H9 (cell line): ENCODE results near the gene THSD7A. TPM values are rescaled to one million over a fixed set of nuclear protein-coding genes. Genes with fewer than 3 reads are reported as not detected.

Experiments used
- DNase-seq: peaks from one replicate; pipeline ENCODE4 v3.0.0-alpha.2; 2017
- H2AFZ ChIP-seq: one replicate; pipeline ENCODE4 v1.6.1; 2013; ENCODE audit warnings: mild to moderate bottlenecking, low read length, control low read depth, moderate library complexity
- H2AK5ac ChIP-seq: 2 replicates; pipeline ENCODE4 v1.6.1; 2013; ENCODE audit warnings: low read length, control low read depth, mixed read lengths; ENCODE audit not compliant: insufficient read length
- H2BK120ac ChIP-seq: one replicate; pipeline ENCODE4 v1.6.1; 2013; ENCODE audit warnings: low read depth, mild to moderate bottlenecking, low read length, control low read depth, inconsistent platforms; ENCODE audit not compliant: poor library complexity, severe bottlenecking
- H2BK12ac ChIP-seq: 2 replicates; pipeline ENCODE4 v1.6.1; 2013; ENCODE audit warnings: low read length, control low read depth, mixed read lengths, low read depth; ENCODE audit not compliant: insufficient read length
- H2BK15ac ChIP-seq: 2 replicates; pipeline ENCODE4 v1.6.1; 2013; ENCODE audit warnings: low read depth, low read length, control low read depth
- H2BK20ac ChIP-seq: one replicate; pipeline ENCODE4 v1.6.1; 2013; ENCODE audit warnings: low read depth, mild to moderate bottlenecking, low read length, control low read depth, inconsistent platforms; ENCODE audit not compliant: poor library complexity, severe bottlenecking
- H2BK5ac ChIP-seq: 2 replicates; pipeline ENCODE4 v1.6.1; 2013; ENCODE audit warnings: low read length, control low read depth, mixed read lengths; ENCODE audit not compliant: insufficient read length
- H3K14ac ChIP-seq: 2 replicates; pipeline ENCODE4 v1.6.1; 2013; ENCODE audit warnings: low read length, control low read depth; ENCODE audit not compliant: insufficient read depth
- H3K18ac ChIP-seq: 2 replicates; pipeline ENCODE4 v1.6.1; 2013; ENCODE audit warnings: low read depth, mild to moderate bottlenecking, mixed read lengths, low read length, control low read depth; ENCODE audit not compliant: insufficient read length
- H3K23ac ChIP-seq: 2 replicates; pipeline ENCODE4 v1.6.1; 2013; ENCODE audit warnings: low read length, control low read depth, mixed read lengths, low read depth; ENCODE audit not compliant: insufficient read length
- H3K23me2 ChIP-seq: 2 replicates; pipeline ENCODE4 v1.6.1; 2013; ENCODE audit warnings: low read depth, mild to moderate bottlenecking, mixed read lengths, low read length, control low read depth; ENCODE audit not compliant: insufficient read length, poor library complexity, severe bottlenecking
- H3K27ac ChIP-seq: 2 replicates; pipeline ENCODE4 v1.5.1; 2013; ENCODE audit warnings: low read length, control low read depth, mixed read lengths, low read depth; ENCODE audit not compliant: insufficient read length
- H3K27me3 ChIP-seq: 2 replicates; pipeline ENCODE4 v1.6.1; 2013; ENCODE audit warnings: low read length, control low read depth, inconsistent platforms; ENCODE audit not compliant: insufficient read depth
- H3K4ac ChIP-seq: 2 replicates; pipeline ENCODE4 v1.6.1; 2013; ENCODE audit warnings: low read depth, mild to moderate bottlenecking, control low read depth, inconsistent platforms, low read length, moderate library complexity
- H3K4me1 ChIP-seq: 2 replicates; pipeline ENCODE4 v1.6.1; 2013; ENCODE audit warnings: low read length, control low read depth, inconsistent platforms; ENCODE audit not compliant: insufficient read depth
- H3K4me2 ChIP-seq: 2 replicates; pipeline ENCODE4 v1.6.1; 2013; ENCODE audit warnings: low read length, control low read depth, mixed read lengths; ENCODE audit not compliant: insufficient read length, insufficient read depth
- H3K56ac ChIP-seq: 2 replicates; pipeline ENCODE4 v1.6.1; 2013; ENCODE audit warnings: low read depth, mild to moderate bottlenecking, mixed read lengths, low read length, control low read depth; ENCODE audit not compliant: insufficient read length
- H3K79me1 ChIP-seq: 2 replicates; pipeline ENCODE4 v1.6.1; 2013; ENCODE audit warnings: low read depth, mild to moderate bottlenecking, moderate library complexity, low read length, control low read depth, inconsistent platforms; ENCODE audit not compliant: insufficient read depth, poor library complexity, severe bottlenecking
- H3K79me2 ChIP-seq: 2 replicates; pipeline ENCODE4 v1.6.1; 2013; ENCODE audit warnings: low read length, control low read depth, inconsistent platforms; ENCODE audit not compliant: insufficient read depth
- H3K9ac ChIP-seq: 2 replicates; pipeline ENCODE4 v1.6.1; 2013; ENCODE audit warnings: low read length, control low read depth, mixed read lengths; ENCODE audit not compliant: insufficient read length; ENCODE audit errors: extremely low read depth
- H3K9me3 ChIP-seq: one replicate; pipeline ENCODE4 v1.6.1; 2013; ENCODE audit warnings: low read depth, low read length, inconsistent platforms; ENCODE audit not compliant: control insufficient read depth
- H3T11ph ChIP-seq: one replicate; pipeline ENCODE4 v1.6.1; 2013; ENCODE audit warnings: mild to moderate bottlenecking, low read length, control low read depth, inconsistent platforms
- H4K20me1 ChIP-seq: one replicate; pipeline ENCODE4 v1.6.1; 2013; ENCODE audit not compliant: control insufficient read depth, insufficient read length, insufficient read depth
- H4K5ac ChIP-seq: 2 replicates; pipeline ENCODE4 v1.6.1; 2013; ENCODE audit warnings: low read depth, mild to moderate bottlenecking, mixed read lengths, low read length, control low read depth; ENCODE audit not compliant: insufficient read length
- H4K8ac ChIP-seq: replicated peaks from 2 replicates; pipeline ENCODE4 v1.6.1; 2013; ENCODE audit warnings: low read length, control low read depth, mixed read lengths, low read depth; ENCODE audit not compliant: insufficient read length
- H4K91ac ChIP-seq: 2 replicates; pipeline ENCODE4 v1.6.1; 2013; ENCODE audit warnings: low read depth, mild to moderate bottlenecking, moderate library complexity, mixed read lengths, low read length, control low read depth; ENCODE audit not compliant: insufficient read length
- H3K27ac Mint-ChIP-seq, 3 experiments: 2 replicates in 2 of 3; 3 replicates in 1 of 3; pipeline ENCODE4 v1.8.0; 2020 to 2021; ENCODE audit warnings: mixed read lengths in 3 of 3, mild to moderate bottlenecking in 1 of 3, moderate library complexity in 1 of 3
- H3K27me3 Mint-ChIP-seq: 2 replicates; pipeline ENCODE4 v1.8.0; 2021; ENCODE audit warnings: low read depth, mild to moderate bottlenecking, moderate library complexity, mixed read lengths
- H3K36me3 Mint-ChIP-seq, 3 experiments: 2 replicates in 2 of 3; 3 replicates in 1 of 3; pipeline ENCODE4 v1.8.0; 2020 to 2021; ENCODE audit warnings: low read depth in 3 of 3, mixed read lengths in 3 of 3; ENCODE audit not compliant: insufficient read depth in 1 of 3
- H3K4me1 Mint-ChIP-seq, 2 experiments: 2 replicates each; pipeline ENCODE4 v1.8.0; 2020; ENCODE audit warnings: mixed read lengths in 2 of 2
- H3K4me3 Mint-ChIP-seq, 2 experiments: 2 replicates in 1 of 2; 3 replicates in 1 of 2; pipeline ENCODE4 v1.8.0; 2020 to 2021; ENCODE audit warnings: mild to moderate bottlenecking in 2 of 2, mixed read lengths in 2 of 2, moderate library complexity in 1 of 2
- H3K9me3 Mint-ChIP-seq, 2 experiments: 2 replicates in 1 of 2; 3 replicates in 1 of 2; pipeline ENCODE4 v1.8.0; 2020; ENCODE audit warnings: mild to moderate bottlenecking in 2 of 2, mixed read lengths in 2 of 2, moderate library complexity in 1 of 2
- WGBS: extraction: QIAGEN DNeasy Blood & Tissue Kit; methylation state at CpG from one replicate; pipeline ENCODE4 v1.1.7; 2013; ENCODE audit warnings: missing lambda C conversion rate, low lambda C conversion rate, mixed read lengths; ENCODE audit not compliant: insufficient read length; ENCODE audit errors: extremely low coverage; 5-methylcytosine and 5-hydroxymethylcytosine counted together
- total RNA-seq: library from RNA; stranded (reverse); gene quantifications from 2 replicates; pipeline ENCODE4 v1.2.1, GENCODE V29; 2021
- TF ChIP-seq, protein P1 (sequence below): fragments of 200-600 bp; sonication (generic); conservative IDR thresholded peaks from 3 replicates; pipeline ENCODE4 v1.8.0; 2021; ENCODE audit warnings: antibody characterized with exemption, mild to moderate bottlenecking

Gene THSD7A
- total RNA-seq, 1 experiment from 2014 or later = 0.42 TPM

GRCh38 chr7:11675163-11675562 is 156.8 kb downstream of the THSD7A start:
- H3K4ac ChIP-seq = no peak overlapping the region

More at GRCh38 chr7:11675163-11675562, 156.8 kb downstream of the THSD7A start:
- no peaks in the 10 kb centered on the region for H3K79me2 ChIP-seq
- no peak overlapping the region for H3K9ac ChIP-seq
- H2BK120ac ChIP-seq = no peak overlapping the region
- H3K56ac ChIP-seq = no peak overlapping the region
- H2AFZ ChIP-seq = no peak overlapping the region
- no peak overlapping the region for H2AK5ac ChIP-seq
- H3K4me1 Mint-ChIP-seq = no peaks in the 10 kb centered on the region
- no peak for DNase-seq
- H3K27me3 ChIP-seq = no peaks in the 10 kb centered on the region
- no peak overlapping the region for H2BK5ac ChIP-seq
- no peak overlapping the region for H3K14ac ChIP-seq
- no CpG with 5 or more reads among the region's 5 CpGs for WGBS
- H4K20me1 ChIP-seq = no peaks in the 10 kb centered on the region
- no peaks in the 10 kb centered on the region for H3K27me3 Mint-ChIP-seq
- H3K9me3 Mint-ChIP-seq = peaks cover 20% of the 10 kb centered on the region in 2 experiments
- no peaks in the 10 kb centered on the region for H3K79me1 ChIP-seq
- no peak overlapping the region for H3K18ac ChIP-seq
- H4K5ac ChIP-seq = no peak overlapping the region
- H3K4me3 Mint-ChIP-seq = no peak overlapping the region
- H2BK20ac ChIP-seq = no peak overlapping the region
- TF ChIP-seq, protein P1, sequence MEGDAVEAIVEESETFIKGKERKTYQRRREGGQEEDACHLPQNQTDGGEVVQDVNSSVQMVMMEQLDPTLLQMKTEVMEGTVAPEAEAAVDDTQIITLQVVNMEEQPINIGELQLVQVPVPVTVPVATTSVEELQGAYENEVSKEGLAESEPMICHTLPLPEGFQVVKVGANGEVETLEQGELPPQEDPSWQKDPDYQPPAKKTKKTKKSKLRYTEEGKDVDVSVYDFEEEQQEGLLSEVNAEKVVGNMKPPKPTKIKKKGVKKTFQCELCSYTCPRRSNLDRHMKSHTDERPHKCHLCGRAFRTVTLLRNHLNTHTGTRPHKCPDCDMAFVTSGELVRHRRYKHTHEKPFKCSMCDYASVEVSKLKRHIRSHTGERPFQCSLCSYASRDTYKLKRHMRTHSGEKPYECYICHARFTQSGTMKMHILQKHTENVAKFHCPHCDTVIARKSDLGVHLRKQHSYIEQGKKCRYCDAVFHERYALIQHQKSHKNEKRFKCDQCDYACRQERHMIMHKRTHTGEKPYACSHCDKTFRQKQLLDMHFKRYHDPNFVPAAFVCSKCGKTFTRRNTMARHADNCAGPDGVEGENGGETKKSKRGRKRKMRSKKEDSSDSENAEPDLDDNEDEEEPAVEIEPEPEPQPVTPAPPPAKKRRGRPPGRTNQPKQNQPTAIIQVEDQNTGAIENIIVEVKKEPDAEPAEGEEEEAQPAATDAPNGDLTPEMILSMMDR = no peak
- H3T11ph ChIP-seq = no peak overlapping the region
- H3K4me2 ChIP-seq = no peak overlapping the region
- no peaks in the 10 kb centered on the region for H3K4me1 ChIP-seq
- H3K27ac Mint-ChIP-seq = no peak overlapping the region
- H3K23me2 ChIP-seq = no peaks in the 10 kb centered on the region
- H3K9me3 ChIP-seq = no peaks in the 10 kb centered on the region
- H3K36me3 Mint-ChIP-seq = peaks cover 9 to 19% (median 11%) of the 10 kb centered on the region in 3 experiments
- H4K91ac ChIP-seq = no peak overlapping the region
- H4K8ac ChIP-seq = no peak overlapping the region
- H3K23ac ChIP-seq = no peak overlapping the region
- no peak overlapping the region for H2BK15ac ChIP-seq
- no peak overlapping the region for H3K27ac ChIP-seq
- no peak overlapping the region for H2BK12ac ChIP-seq
